Stimulated activated naive B cell treated with anti-CD40 and anti-IgM and Interleukin-4, amounts not matched to agents 10 μg/mL and 1 μg/mL and 100 μg/mL, for 72 hours (primary cell): ENCODE results near the gene RAD51B.

Source experiments
- ATAC-seq, 2 donors: fragments of 150-1000 bp; cut with Tn5 transposase; replicated peaks; 2 replicates each; pipeline ENCODE4 v1.10.0; 2021; ENCODE audit warnings: moderate library complexity in 1 of 2
- DNase-seq: peaks from one replicate; pipeline ENCODE4 v3.0.0; 2021
- H3K27ac Mint-ChIP-seq: one replicate; pipeline ENCODE4 v1.8.0; 2022; ENCODE audit warnings: mild to moderate bottlenecking, mixed read lengths
- H3K27me3 Mint-ChIP-seq, 2 donors: one replicate each; pipeline ENCODE4 v1.8.0; 2022; ENCODE audit warnings: mixed read lengths in 2 of 2
- H3K36me3 Mint-ChIP-seq, 2 donors: one replicate each; pipeline ENCODE4 v1.8.0; 2022; ENCODE audit warnings: mixed read lengths in 2 of 2, mild to moderate bottlenecking in 1 of 2
- H3K4me1 Mint-ChIP-seq, 2 donors: one replicate each; pipeline ENCODE4 v1.8.0; 2022; ENCODE audit warnings: mixed read lengths in 2 of 2, mild to moderate bottlenecking in 1 of 2
- H3K4me3 Mint-ChIP-seq, 2 donors: one replicate each; pipeline ENCODE4 v1.8.0; 2022; ENCODE audit warnings: mild to moderate bottlenecking in 2 of 2, mixed read lengths in 2 of 2, moderate library complexity in 1 of 2
- H3K9me3 Mint-ChIP-seq, 2 donors: one replicate each; pipeline ENCODE4 v1.8.0; 2022; ENCODE audit warnings: mixed read lengths in 2 of 2, mild to moderate bottlenecking in 1 of 2

RAD51B gene

GRCh38 chr14:68528040-68528687 is 708.6 kb downstream of the RAD51B start:
- no peak overlapping the region for H3K27ac Mint-ChIP-seq
- peaks cover 2 to 19% of the 10 kb centered on the region in 2 donors for H3K36me3 Mint-ChIP-seq

GRCh38 chr14:68530443-68530842 is 710.9 kb downstream of the RAD51B start:
- Mint-ChIP-seq H3K4me1 (peaks cover 18 to 22% of the 10 kb centered on the region in 2 donors), H3K9me3 (peaks cover 5% of the 10 kb centered on the region in 2 donors), H3K27ac (peak overlapping the region; percentile 67), H3K4me3 (no peak overlapping the region), H3K27me3 (no peaks in the 10 kb centered on the region), H3K36me3 (peaks cover 2 to 15% of the 10 kb centered on the region in 2 donors)
- no peak for ATAC-seq
- DNase-seq, result no peak

More at GRCh38 chr14:68528040-68528687, 708.6 kb downstream of the RAD51B start:
- ATAC-seq (peak; percentile 31 to 51), DNase-seq (no peak)
- Mint-ChIP-seq H3K9me3 (peaks cover 6 to 9% of the 10 kb centered on the region in 2 donors), H3K4me1 (peaks cover 13 to 25% of the 10 kb centered on the region in 2 donors), H3K27me3 (no peaks in the 10 kb centered on the region), H3K4me3 (no peak overlapping the region)

- no peaks in the 10 kb centered on the region for H3K27me3 Mint-ChIP-seq
- no peak for ATAC-seq
- H3K27ac Mint-ChIP-seq, result no peak overlapping the region
- H3K9me3 Mint-ChIP-seq, result peaks cover 5 to 10% of the 10 kb centered on the region in 2 donors
- peaks cover 12 to 13% of the 10 kb centered on the region in 2 donors for H3K4me1 Mint-ChIP-seq
- H3K36me3 Mint-ChIP-seq, result peaks cover 2 to 19% of the 10 kb centered on the region in 2 donors
- no peak overlapping the region for H3K4me3 Mint-ChIP-seq
- DNase-seq, result no peak
Observed at GRCh38 chr14:68532496-68532895, 712.9 kb downstream of the RAD51B start.

GRCh38 chr14:68534276-68534675 is 714.7 kb downstream of the RAD51B start:
- H3K36me3 Mint-ChIP-seq, result peaks cover 2 to 18% of the 10 kb centered on the region in 2 donors
- peaks cover 5 to 10% of the 10 kb centered on the region in 2 donors for H3K9me3 Mint-ChIP-seq
- H3K4me3 Mint-ChIP-seq, result no peak overlapping the region
- H3K27ac Mint-ChIP-seq, result no peak overlapping the region
- DNase-seq (no peak), ATAC-seq (no peak)
- peaks cover 11 to 16% of the 10 kb centered on the region in 2 donors for H3K4me1 Mint-ChIP-seq
- no peaks in the 10 kb centered on the region for H3K27me3 Mint-ChIP-seq

- Mint-ChIP-seq H3K4me1 (peaks cover 13 to 19% of the 10 kb centered on the region in 2 donors), H3K27ac (no peak overlapping the region), H3K9me3 (peaks cover 5 to 10% of the 10 kb centered on the region in 2 donors), H3K27me3 (no peaks in the 10 kb centered on the region), H3K36me3 (peaks cover 2 to 14% of the 10 kb centered on the region in 2 donors), H3K4me3 (no peak overlapping the region)
- ATAC-seq (no peak), DNase-seq (no peak)
Observed at GRCh38 chr14:68535404-68536017, 715.9 kb downstream of the RAD51B start.

GRCh38 chr14:68536018-68536410 is 716.4 kb downstream of the RAD51B start:
- Mint-ChIP-seq H3K27me3 (no peaks in the 10 kb centered on the region), H3K27ac (no peak overlapping the region), H3K4me1 (peaks cover 13 to 19% of the 10 kb centered on the region in 2 donors), H3K4me3 (no peak overlapping the region), H3K9me3 (peaks cover 3 to 7% of the 10 kb centered on the region in 2 donors), H3K36me3 (peaks cover 0 to 12% of the 10 kb centered on the region in 2 donors)
- no peak for DNase-seq
- no peak for ATAC-seq

GRCh38 chr14:68538639-68539038 is 719.1 kb downstream of the RAD51B start:
- no peak overlapping the region for H3K27ac Mint-ChIP-seq
- H3K4me1 Mint-ChIP-seq, result peaks cover 13 to 17% of the 10 kb centered on the region in 2 donors
- ATAC-seq, result no peak
- no peaks in the 10 kb centered on the region for H3K27me3 Mint-ChIP-seq
- H3K9me3 Mint-ChIP-seq, result peaks cover 1 to 5% of the 10 kb centered on the region in 2 donors
- peaks cover 0 to 9% of the 10 kb centered on the region in 2 donors for H3K36me3 Mint-ChIP-seq
- H3K4me3 Mint-ChIP-seq, result no peak overlapping the region
- no peak for DNase-seq

- Mint-ChIP-seq H3K4me3 (no peak overlapping the region), H3K27me3 (no peaks in the 10 kb centered on the region), H3K36me3 (peaks cover 0 to 11% of the 10 kb centered on the region in 2 donors), H3K27ac (no peak overlapping the region), H3K4me1 (peaks cover 16 to 18% of the 10 kb centered on the region in 2 donors), H3K9me3 (peaks cover 0 to 5% of the 10 kb centered on the region in 2 donors)
- DNase-seq (no peak), ATAC-seq (no peak)
Observed at GRCh38 chr14:68539241-68539737, 719.7 kb downstream of the RAD51B start.

GRCh38 chr14:68539789-68540188 is 720.2 kb downstream of the RAD51B start:
- no peak overlapping the region for H3K4me3 Mint-ChIP-seq
- H3K27me3 Mint-ChIP-seq, result no peaks in the 10 kb centered on the region
- ATAC-seq, result no peak
- H3K27ac Mint-ChIP-seq, result no peak overlapping the region
- peaks cover 16 to 20% of the 10 kb centered on the region in 2 donors for H3K4me1 Mint-ChIP-seq
- no peak for DNase-seq
- peaks cover 0 to 5% of the 10 kb centered on the region in 2 donors for H3K9me3 Mint-ChIP-seq
- H3K36me3 Mint-ChIP-seq, result peaks cover 0 to 12% of the 10 kb centered on the region in 2 donors

- DNase-seq, result no peak
- Mint-ChIP-seq H3K27me3 (no peaks in the 10 kb centered on the region), H3K36me3 (peaks cover 0 to 9% of the 10 kb centered on the region in 2 donors), H3K4me1 (peaks cover 17 to 24% of the 10 kb centered on the region in 2 donors), H3K4me3 (no peak overlapping the region), H3K27ac (no peak overlapping the region), H3K9me3 (no peaks in the 10 kb centered on the region)
- ATAC-seq, result no peak
Observed at GRCh38 chr14:68541178-68541896, 721.8 kb downstream of the RAD51B start.

- DNase-seq (no peak), ATAC-seq (no peak)
- Mint-ChIP-seq H3K27me3 (no peaks in the 10 kb centered on the region), H3K4me3 (no peak overlapping the region), H3K36me3 (peaks cover 0 to 10% of the 10 kb centered on the region in 2 donors), H3K9me3 (no peaks in the 10 kb centered on the region), H3K27ac (no peak overlapping the region), H3K4me1 (peaks cover 22 to 29% of the 10 kb centered on the region in 2 donors)
Observed at GRCh38 chr14:68542346-68542745, 722.8 kb downstream of the RAD51B start.

- no peak for ATAC-seq
- H3K27me3 Mint-ChIP-seq, result no peaks in the 10 kb centered on the region
- H3K4me3 Mint-ChIP-seq, result no peak overlapping the region
- H3K36me3 Mint-ChIP-seq, result peaks cover 0 to 10% of the 10 kb centered on the region in 2 donors
- no peaks in the 10 kb centered on the region for H3K9me3 Mint-ChIP-seq
- H3K4me1 Mint-ChIP-seq, result peaks cover 23 to 35% of the 10 kb centered on the region in 2 donors
- H3K27ac Mint-ChIP-seq, result no peak overlapping the region
- DNase-seq, result no peak
Observed at GRCh38 chr14:68543516-68543915, 723.9 kb downstream of the RAD51B start.

GRCh38 chr14:68544081-68544892 is 724.7 kb downstream of the RAD51B start:
- H3K27me3 Mint-ChIP-seq, result no peaks in the 10 kb centered on the region
- H3K27ac Mint-ChIP-seq, result peak overlapping the region; percentile 52
- H3K36me3 Mint-ChIP-seq, result peaks cover 0 to 9% of the 10 kb centered on the region in 2 donors
- H3K9me3 Mint-ChIP-seq, result no peaks in the 10 kb centered on the region
- no peak for ATAC-seq
- no peak for DNase-seq
- H3K4me1 Mint-ChIP-seq, result peaks cover 17 to 27% of the 10 kb centered on the region in 2 donors
- no peak overlapping the region for H3K4me3 Mint-ChIP-seq

GRCh38 chr14:68546839-68547238 is 727.3 kb downstream of the RAD51B start:
- Mint-ChIP-seq H3K27me3 (no peaks in the 10 kb centered on the region), H3K9me3 (no peaks in the 10 kb centered on the region), H3K27ac (no peak overlapping the region), H3K4me3 (no peak overlapping the region), H3K4me1 (peaks cover 19 to 32% of the 10 kb centered on the region in 2 donors), H3K36me3 (peaks cover 0 to 6% of the 10 kb centered on the region in 2 donors)
- DNase-seq, result no peak
- ATAC-seq, result no peak
